HG03196 (cell line): Measurements from ENCODE around the gene ACOX1.

Source experiments
- ATAC-seq: cut with Tn5 transposase; IDR thresholded peaks from one replicate; pipeline ENCODE4 v1.9.1; 2021; ENCODE audit not compliant: unreplicated experiment

Gene ACOX1

GRCh38 chr17:75978938-75979704 is at the start of gene ACOX1, which contains the start of gene TEN1:
Gene ACOX1, minus strand, starts transcription at chr17:75979166. Its CDS starts 93 bp downstream, at chr17:75979073.
Gene TEN1, plus strand, starts transcription at chr17:75979240. Its CDS starts 6,953 bp downstream, at chr17:75986193.
- peak; percentile 91 for ATAC-seq

GRCh38 chr17:76027159-76027839 is 48.3 kb upstream of the ACOX1 start, which contains the start of gene EVPL:
Gene EVPL, minus strand, starts transcription at chr17:76027306. Its CDS starts 108 bp downstream, at chr17:76027198.
- no peak for ATAC-seq

GRCh38 chr17:76026714-76027158 is 47.8 kb upstream of the ACOX1 start:
- ATAC-seq: no peak

GRCh38 chr17:76025294-76025693 is 46.3 kb upstream of the ACOX1 start:
- ATAC-seq: no peak

- no peak for ATAC-seq
Observed at GRCh38 chr17:76024353-76024752, 45.4 kb upstream of the ACOX1 start.

GRCh38 chr17:76023900-76024237 is 44.9 kb upstream of the ACOX1 start:
- ATAC-seq: no peak

- no peak for ATAC-seq
Observed at GRCh38 chr17:76022973-76023899, 44.3 kb upstream of the ACOX1 start.

GRCh38 chr17:76022285-76022684 is 43.3 kb upstream of the ACOX1 start:
- no peak for ATAC-seq

GRCh38 chr17:76019833-76020467 is 41.0 kb upstream of the ACOX1 start:
- ATAC-seq: no peak

- ATAC-seq: no peak
Observed at GRCh38 chr17:76018801-76019200, 39.8 kb upstream of the ACOX1 start.

- no peak for ATAC-seq
Observed at GRCh38 chr17:76018340-76018680, 39.3 kb upstream of the ACOX1 start.

- ATAC-seq: no peak
Observed at GRCh38 chr17:76017481-76018339, 38.7 kb upstream of the ACOX1 start.

- no peak for ATAC-seq
Observed at GRCh38 chr17:76014925-76015261, 35.9 kb upstream of the ACOX1 start.

GRCh38 chr17:76014100-76014924 is 35.3 kb upstream of the ACOX1 start:
- no peak for ATAC-seq

GRCh38 chr17:76013377-76013932 is 34.5 kb upstream of the ACOX1 start:
- no peak for ATAC-seq

GRCh38 chr17:76011951-76012350 is 33.0 kb upstream of the ACOX1 start:
- no peak for ATAC-seq

GRCh38 chr17:76009969-76010661 is 31.1 kb upstream of the ACOX1 start:
- ATAC-seq: no peak

GRCh38 chr17:76009447-76009846 is 30.5 kb upstream of the ACOX1 start:
- ATAC-seq: no peak
